CD4-positive, alpha-beta T cell treated with Interleukin-6 at 100 ng/mL for 8 hours (primary cell): ENCODE data around the gene CABP5.

Experiments used
- DNase-seq: peaks from one replicate; pipeline ENCODE4 v3.0.0-alpha.2; 2020; ENCODE audit warnings: mixed read lengths, low spot score

The CABP5 gene

GRCh38 chr19:48030073-48030472 lies 13.8 kb downstream of the CABP5 start:
- no peak for DNase-seq

DNA sequence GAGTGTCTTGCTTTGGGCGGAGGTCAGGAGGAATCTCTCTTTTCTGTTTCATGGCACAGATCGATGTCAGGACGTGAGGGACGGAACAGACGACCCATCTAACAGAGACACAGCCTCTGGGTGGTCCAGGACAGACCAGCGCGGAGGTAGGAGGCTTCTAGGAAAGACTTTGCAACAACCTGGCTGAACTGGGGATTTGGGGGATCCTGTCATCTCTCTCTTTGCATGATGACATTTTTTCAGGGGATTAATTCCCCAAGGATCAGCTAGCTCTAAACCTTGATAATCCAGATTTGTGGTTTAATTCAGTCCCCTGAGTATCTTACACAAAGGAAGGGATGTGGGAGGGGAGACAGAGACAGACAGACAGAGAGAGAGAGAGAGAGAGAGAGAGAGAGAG lies 14.4 kb downstream of the CABP5 start:
- no peak for DNase-seq

- no peak for DNase-seq
These were observed 18.4 kb downstream of the CABP5 start for GRCh38 chr19:48025480-48025879.

DNA sequence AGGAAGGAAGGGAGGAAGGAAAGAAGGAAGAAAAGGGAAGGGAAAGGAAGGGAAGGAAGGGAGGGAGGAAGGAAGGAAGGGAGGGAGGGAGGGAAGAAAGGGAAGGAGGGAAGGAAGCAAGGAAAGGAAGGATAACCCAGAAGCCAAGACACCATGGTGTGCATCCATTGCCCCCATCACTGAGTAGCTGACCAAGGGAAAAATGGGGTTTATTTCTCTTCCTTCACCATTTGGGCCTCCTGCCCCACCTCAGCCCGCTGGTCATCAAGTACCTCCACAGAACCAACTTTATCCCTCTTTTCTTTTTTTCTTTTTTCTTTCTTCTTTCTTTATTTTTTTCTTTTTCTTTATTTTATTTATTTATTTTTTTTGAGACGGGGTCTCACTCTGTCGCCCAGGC lies 20.4 kb downstream of the CABP5 start:
- no peak for DNase-seq

DNA sequence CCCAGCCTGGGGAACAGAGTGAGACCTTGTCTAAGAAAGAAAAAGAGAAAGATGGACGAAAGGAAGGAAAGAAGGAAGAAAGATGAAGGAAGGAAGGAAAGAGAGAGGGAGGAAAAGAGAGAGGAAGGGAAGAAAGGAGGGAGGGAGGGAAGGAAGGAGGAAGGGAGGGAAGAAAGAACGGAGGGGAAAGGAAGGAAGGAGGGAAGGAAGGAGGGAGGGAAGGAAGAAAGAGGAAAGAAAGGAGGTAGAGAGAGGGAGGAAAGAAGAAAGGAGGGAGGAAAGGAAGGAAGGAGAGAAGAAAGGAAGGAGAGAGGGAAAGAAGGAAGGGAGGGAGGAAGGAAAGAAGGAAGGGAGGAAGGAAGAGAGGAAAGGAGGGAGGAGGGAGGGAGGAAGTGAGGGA lies 20.9 kb downstream of the CABP5 start:
- no peak for DNase-seq

GRCh38 chr19:48020686-48021085 lies 23.2 kb downstream of the CABP5 start:
- DNase-seq = no peak

- no peak for DNase-seq
These were observed 32.7 kb downstream of the CABP5 start for GRCh38 chr19:48010932-48011758.

DNA sequence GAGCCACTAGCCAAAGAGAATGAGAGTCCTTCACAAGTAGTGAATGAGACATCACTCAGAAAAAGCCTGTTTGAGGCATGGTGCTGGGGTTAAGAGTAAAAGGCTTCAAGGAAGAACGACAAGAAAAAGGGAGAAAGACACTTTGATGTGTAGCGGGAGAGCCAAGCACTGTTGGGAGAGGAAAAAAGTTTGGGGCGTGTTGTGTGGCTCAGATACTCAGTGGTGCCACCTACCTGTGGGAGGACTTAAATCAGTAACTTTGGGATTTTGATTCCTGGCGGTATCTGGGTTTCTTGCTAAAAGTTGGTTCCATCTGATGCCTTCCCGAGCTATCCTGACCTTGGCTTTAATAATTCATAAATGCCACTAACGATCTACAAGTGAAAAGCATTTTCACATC lies 37.1 kb downstream of the CABP5 start:
- DNase-seq = no peak

GRCh38 chr19:48004236-48004635 lies 39.6 kb downstream of the CABP5 start:
- no peak for DNase-seq

- DNase-seq = no peak
These were observed 43.0 kb downstream of the CABP5 start for GRCh38 chr19:48000846-48001245.

DNA sequence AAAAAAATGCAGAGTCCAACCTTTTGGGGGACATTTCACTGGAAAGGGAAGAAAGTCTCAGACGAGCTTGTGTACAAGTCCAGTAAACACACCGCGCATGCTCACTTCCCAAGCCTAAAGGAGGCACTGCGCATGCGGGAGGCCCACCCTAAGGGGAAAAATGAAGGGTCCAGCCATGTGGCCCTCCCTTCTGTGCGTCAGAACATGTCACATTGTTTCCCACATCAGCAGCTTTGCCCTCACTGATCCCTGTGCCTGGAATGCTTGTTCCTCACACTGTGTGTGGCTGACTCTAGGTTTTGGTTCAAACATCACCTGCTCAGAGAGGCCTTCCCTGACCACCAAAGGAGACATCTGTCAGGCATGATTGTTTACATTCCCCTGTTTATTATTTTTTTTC lies 45.1 kb downstream of the CABP5 start:
- no peak for DNase-seq

GRCh38 chr19:47996230-47996727 lies 47.6 kb downstream of the CABP5 start:
- DNase-seq = no peak

DNA sequence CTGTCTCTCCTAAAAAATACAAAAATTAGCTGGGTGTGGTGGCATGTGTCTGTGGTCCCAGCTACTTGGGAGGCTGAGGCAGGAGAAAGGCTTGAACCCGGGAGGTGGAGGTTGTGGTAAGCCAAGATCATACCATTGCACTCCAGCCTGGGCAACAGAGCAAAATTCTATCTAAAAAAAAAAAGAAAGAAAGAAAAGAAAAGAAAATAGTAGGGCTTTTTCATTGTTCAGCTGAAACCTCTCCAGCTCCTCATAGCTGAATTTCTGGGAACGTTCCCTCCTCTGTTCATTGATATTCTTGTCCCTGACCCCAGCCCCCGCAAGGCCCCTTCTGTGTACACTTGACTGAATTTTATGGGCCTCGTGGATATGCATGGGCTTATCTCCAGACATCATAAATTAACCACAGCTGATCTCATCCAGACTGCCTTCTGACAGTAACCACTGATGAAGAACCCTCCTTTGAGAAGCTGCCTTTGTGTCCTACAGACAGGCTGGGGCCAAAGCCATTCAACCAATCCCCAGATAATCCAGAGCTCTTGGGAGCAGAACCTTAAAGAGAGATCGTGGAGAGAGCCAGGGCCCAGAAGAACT lies 49.6 kb downstream of the CABP5 start, which contains the start of gene ELSPBP1:
Gene ELSPBP1 (plus strand): TSS at position 424 of the 594 bp plus-strand sequence. CDS start 14,036 bp downstream, outside the sequence.
- DNase-seq = no peak

GRCh38 chr19:47992070-47992469 lies 51.8 kb downstream of the CABP5 start, which contains the start of gene BSPH1:
BSPH1 (minus strand) TSS chr19:47992170; CDS start chr19:47992081, 89 bp downstream.
- DNase-seq = no peak

- DNase-seq = no peak
These were observed 52.6 kb downstream of the CABP5 start for GRCh38 chr19:47991191-47991808.
